GM23338 (cell line): ENCODE results near the gene MBD6.

Experiments used
- CREB1 ChIP-seq: fragments of 250-450 bp; sonication (Bioruptor Pico); IDR thresholded peaks from 2 replicates; pipeline ENCODE4 v1.5.0; 2020; ENCODE audit warnings: low read depth, mild to moderate bottlenecking, moderate library complexity
- EZH2 ChIP-seq: fragments of 200-600 bp; sonication (generic); IDR thresholded peaks from one replicate; pipeline ENCODE4 v1.8.0; 2017; ENCODE audit warnings: antibody characterized with exemption, mild to moderate bottlenecking, low read depth; ENCODE audit not compliant: unreplicated experiment
- EZH2phosphoT487 ChIP-seq: fragments of 200-600 bp; sonication (generic); IDR thresholded peaks from one replicate; pipeline ENCODE4 v1.8.1; 2018; ENCODE audit warnings: antibody characterized with exemption; ENCODE audit not compliant: unreplicated experiment
- JUNB ChIP-seq: IDR thresholded peaks from one replicate; pipeline ENCODE4 v1.6.1; 2016; ENCODE audit warnings: antibody characterized with exemption; ENCODE audit not compliant: unreplicated experiment
- NANOG ChIP-seq: IDR thresholded peaks from 2 replicates; pipeline ENCODE4 v1.6.1; 2016; ENCODE audit warnings: antibody characterized with exemption, borderline replicate concordance
- POLR2AphosphoS5 ChIP-seq: IDR thresholded peaks from 2 replicates; pipeline ENCODE4 v1.6.1; 2016; ENCODE audit warnings: antibody characterized with exemption, low read depth
- TF ChIP-seq, protein P1 (sequence below), 2 experiments: fragments of 200-600 bp in 1 of 2; sonication (generic) in 1 of 2; conservative IDR thresholded peaks; 2 replicates each; pipeline versions ENCODE4 v1.5.1 to v1.6.1; 2016 to 2017; ENCODE audit warnings: antibody characterized with exemption in 2 of 2, low read depth in 2 of 2, mild to moderate bottlenecking in 2 of 2, moderate library complexity in 1 of 2
- TF ChIP-seq, protein P2 (sequence below): IDR thresholded peaks from one replicate; pipeline ENCODE4 v1.6.1; 2018; ENCODE audit warnings: antibody characterized with exemption; ENCODE audit not compliant: unreplicated experiment
- TF ChIP-seq, protein P3 (sequence below): fragments of 250-450 bp; sonication (Bioruptor Pico); IDR thresholded peaks from 2 replicates; pipeline ENCODE4 v1.5.0; 2020; ENCODE audit warnings: mild to moderate bottlenecking, moderate library complexity

DNA sequence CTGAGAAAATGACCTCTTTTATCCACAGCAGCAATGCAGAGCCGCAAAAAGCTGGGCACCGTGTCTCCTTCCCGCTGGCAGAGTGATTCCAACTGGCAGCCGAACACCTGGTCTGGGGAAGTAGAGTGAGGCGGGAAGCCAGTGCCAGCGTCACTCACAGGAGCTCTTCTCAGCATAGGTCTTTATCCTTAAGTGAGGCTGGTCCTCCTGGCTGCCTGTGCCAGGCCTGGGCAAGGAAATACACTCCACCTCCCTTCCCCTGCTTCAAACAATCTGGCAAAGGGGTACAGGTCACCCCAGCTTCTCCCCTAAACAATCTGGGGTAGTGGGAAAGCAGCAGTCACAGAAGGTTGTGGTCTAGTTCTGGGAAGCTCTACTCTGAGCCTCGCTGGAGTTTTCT, 47.8 kb upstream of the MBD6 start:
- TF ChIP-seq POLR2AphosphoS5 (no peak), CREB1 (CRISPR knock-in tag) (no peak), EZH2 (no peak), EZH2phosphoT487 (no peak), NANOG (no peak), JUNB (no peak)
- TF ChIP-seq, protein P1, sequence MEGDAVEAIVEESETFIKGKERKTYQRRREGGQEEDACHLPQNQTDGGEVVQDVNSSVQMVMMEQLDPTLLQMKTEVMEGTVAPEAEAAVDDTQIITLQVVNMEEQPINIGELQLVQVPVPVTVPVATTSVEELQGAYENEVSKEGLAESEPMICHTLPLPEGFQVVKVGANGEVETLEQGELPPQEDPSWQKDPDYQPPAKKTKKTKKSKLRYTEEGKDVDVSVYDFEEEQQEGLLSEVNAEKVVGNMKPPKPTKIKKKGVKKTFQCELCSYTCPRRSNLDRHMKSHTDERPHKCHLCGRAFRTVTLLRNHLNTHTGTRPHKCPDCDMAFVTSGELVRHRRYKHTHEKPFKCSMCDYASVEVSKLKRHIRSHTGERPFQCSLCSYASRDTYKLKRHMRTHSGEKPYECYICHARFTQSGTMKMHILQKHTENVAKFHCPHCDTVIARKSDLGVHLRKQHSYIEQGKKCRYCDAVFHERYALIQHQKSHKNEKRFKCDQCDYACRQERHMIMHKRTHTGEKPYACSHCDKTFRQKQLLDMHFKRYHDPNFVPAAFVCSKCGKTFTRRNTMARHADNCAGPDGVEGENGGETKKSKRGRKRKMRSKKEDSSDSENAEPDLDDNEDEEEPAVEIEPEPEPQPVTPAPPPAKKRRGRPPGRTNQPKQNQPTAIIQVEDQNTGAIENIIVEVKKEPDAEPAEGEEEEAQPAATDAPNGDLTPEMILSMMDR (conservative IDR thresholded peaks at IDR 0.05; ENCODE audit: low read depth in 2 of 2) = no peak
- TF ChIP-seq, protein P2, sequence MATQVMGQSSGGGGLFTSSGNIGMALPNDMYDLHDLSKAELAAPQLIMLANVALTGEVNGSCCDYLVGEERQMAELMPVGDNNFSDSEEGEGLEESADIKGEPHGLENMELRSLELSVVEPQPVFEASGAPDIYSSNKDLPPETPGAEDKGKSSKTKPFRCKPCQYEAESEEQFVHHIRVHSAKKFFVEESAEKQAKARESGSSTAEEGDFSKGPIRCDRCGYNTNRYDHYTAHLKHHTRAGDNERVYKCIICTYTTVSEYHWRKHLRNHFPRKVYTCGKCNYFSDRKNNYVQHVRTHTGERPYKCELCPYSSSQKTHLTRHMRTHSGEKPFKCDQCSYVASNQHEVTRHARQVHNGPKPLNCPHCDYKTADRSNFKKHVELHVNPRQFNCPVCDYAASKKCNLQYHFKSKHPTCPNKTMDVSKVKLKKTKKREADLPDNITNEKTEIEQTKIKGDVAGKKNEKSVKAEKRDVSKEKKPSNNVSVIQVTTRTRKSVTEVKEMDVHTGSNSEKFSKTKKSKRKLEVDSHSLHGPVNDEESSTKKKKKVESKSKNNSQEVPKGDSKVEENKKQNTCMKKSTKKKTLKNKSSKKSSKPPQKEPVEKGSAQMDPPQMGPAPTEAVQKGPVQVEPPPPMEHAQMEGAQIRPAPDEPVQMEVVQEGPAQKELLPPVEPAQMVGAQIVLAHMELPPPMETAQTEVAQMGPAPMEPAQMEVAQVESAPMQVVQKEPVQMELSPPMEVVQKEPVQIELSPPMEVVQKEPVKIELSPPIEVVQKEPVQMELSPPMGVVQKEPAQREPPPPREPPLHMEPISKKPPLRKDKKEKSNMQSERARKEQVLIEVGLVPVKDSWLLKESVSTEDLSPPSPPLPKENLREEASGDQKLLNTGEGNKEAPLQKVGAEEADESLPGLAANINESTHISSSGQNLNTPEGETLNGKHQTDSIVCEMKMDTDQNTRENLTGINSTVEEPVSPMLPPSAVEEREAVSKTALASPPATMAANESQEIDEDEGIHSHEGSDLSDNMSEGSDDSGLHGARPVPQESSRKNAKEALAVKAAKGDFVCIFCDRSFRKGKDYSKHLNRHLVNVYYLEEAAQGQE = no peak
- TF ChIP-seq, protein P3, sequence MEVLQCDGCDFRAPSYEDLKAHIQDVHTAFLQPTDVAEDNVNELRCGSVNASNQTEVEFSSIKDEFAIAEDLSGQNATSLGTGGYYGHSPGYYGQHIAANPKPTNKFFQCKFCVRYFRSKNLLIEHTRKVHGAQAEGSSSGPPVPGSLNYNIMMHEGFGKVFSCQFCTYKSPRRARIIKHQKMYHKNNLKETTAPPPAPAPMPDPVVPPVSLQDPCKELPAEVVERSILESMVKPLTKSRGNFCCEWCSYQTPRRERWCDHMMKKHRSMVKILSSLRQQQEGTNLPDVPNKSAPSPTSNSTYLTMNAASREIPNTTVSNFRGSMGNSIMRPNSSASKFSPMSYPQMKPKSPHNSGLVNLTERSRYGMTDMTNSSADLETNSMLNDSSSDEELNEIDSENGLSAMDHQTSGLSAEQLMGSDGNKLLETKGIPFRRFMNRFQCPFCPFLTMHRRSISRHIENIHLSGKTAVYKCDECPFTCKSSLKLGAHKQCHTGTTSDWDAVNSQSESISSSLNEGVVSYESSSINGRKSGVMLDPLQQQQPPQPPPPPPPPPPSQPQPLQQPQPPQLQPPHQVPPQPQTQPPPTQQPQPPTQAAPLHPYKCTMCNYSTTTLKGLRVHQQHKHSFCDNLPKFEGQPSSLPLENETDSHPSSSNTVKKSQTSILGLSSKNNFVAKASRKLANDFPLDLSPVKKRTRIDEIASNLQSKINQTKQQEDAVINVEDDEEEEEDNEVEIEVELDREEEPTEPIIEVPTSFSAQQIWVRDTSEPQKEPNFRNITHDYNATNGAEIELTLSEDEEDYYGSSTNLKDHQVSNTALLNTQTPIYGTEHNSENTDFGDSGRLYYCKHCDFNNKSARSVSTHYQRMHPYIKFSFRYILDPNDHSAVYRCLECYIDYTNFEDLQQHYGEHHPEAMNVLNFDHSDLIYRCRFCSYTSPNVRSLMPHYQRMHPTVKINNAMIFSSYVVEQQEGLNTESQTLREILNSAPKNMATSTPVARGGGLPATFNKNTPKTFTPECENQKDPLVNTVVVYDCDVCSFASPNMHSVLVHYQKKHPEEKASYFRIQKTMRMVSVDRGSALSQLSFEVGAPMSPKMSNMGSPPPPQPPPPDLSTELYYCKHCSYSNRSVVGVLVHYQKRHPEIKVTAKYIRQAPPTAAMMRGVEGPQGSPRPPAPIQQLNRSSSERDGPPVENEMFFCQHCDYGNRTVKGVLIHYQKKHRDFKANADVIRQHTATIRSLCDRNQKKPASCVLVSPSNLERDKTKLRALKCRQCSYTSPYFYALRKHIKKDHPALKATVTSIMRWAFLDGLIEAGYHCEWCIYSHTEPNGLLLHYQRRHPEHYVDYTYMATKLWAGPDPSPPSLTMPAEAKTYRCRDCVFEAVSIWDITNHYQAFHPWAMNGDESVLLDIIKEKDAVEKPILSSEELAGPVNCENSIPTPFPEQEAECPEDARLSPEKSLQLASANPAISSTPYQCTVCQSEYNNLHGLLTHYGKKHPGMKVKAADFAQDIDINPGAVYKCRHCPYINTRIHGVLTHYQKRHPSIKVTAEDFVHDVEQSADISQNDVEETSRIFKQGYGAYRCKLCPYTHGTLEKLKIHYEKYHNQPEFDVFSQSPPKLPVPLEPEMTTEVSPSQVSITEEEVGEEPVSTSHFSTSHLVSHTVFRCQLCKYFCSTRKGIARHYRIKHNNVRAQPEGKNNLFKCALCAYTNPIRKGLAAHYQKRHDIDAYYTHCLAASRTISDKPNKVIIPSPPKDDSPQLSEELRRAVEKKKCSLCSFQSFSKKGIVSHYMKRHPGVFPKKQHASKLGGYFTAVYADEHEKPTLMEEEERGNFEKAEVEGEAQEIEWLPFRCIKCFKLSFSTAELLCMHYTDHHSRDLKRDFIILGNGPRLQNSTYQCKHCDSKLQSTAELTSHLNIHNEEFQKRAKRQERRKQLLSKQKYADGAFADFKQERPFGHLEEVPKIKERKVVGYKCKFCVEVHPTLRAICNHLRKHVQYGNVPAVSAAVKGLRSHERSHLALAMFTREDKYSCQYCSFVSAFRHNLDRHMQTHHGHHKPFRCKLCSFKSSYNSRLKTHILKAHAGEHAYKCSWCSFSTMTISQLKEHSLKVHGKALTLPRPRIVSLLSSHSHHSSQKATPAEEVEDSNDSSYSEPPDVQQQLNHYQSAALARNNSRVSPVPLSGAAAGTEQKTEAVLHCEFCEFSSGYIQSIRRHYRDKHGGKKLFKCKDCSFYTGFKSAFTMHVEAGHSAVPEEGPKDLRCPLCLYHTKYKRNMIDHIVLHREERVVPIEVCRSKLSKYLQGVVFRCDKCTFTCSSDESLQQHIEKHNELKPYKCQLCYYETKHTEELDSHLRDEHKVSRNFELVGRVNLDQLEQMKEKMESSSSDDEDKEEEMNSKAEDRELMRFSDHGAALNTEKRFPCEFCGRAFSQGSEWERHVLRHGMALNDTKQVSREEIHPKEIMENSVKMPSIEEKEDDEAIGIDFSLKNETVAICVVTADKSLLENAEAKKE = no peak
